GM21576 (cell line): ENCODE results near the gene PLCG1.
A peak's percentile ranks its signal among the peaks of the same experiment; 100 is the strongest.
"Not testable (repeated sequence)": the region's sequence is repeated elsewhere in the genome, so short reads cannot be mapped to it uniquely, and the experiment has no call there.

Experiments used
- ATAC-seq: cut with Tn5 transposase; IDR thresholded peaks from one replicate; pipeline ENCODE4 v1.9.1; 2021; ENCODE audit warnings: mild to moderate bottlenecking, moderate library complexity; ENCODE audit not compliant: unreplicated experiment

The PLCG1 gene

GRCh38 chr20:41124451-41125094 lies 12.8 kb upstream of the PLCG1 start:
- ATAC-seq = no peak

DNA sequence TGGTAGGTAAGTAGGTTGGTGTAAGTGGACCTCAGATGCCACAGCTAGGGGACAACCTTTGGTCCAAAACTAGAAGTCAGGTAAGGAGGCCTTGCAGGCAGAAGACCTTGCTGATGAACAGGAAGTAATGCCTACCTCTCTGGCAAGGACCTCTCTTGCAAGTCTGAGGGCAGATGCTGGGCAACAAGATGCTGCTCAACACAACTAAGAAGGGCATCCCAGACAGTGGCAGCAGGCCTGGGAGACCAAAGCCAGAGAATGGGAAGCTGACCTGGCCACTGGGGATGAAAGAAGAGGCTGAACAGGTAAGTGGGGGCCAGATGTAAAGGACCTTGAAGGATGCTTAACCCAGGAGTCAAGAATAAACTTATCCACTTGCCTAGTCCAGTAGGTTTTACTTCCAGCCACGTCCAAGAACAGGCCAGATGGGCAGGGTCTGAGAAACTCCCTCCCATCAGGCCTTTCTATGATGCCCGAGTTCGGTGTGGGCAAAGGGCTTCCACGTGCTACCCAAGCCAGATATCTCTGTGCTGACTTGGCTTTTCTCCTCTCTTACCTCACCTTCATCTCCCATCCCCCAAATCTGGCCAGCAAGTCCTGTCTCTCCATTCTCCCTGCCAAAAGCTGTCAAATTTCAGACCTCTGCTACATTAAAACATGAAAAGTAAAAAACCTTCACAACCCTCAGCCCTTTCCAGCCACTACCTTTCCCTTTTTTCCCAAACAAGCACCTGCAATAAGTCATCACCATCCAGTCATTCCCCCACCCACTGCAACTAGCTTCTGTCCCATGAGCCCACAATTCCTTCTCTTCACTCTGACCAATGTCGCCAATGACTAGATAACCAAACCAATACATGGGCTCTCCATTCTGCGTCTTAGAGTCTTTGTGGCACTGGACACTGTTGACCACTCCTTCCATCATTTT lies 11.5 kb upstream of the PLCG1 start:
- no peak for ATAC-seq

DNA sequence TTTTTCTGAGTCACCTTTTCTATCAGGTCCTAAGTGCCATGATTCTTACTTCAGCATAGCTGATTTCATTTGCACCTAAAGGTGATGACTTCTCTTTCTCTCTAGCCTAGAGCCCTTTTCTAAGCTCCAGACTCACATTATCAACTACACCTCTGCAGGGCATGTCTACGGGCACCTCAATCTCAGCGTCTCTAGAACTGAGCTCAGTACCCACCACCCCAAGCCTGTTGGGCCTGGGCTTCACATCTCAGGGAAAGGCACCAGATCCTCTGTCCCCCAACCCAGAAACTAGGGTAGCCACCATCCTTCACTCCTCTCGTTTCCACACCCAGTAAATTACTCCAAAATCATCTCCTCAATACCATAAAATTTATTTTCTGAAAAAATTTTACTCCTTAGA lies 10.6 kb upstream of the PLCG1 start:
- no peak for ATAC-seq

GRCh38 chr20:41128317-41128716 lies 9.0 kb upstream of the PLCG1 start:
- not testable (repeated sequence) for ATAC-seq

DNA sequence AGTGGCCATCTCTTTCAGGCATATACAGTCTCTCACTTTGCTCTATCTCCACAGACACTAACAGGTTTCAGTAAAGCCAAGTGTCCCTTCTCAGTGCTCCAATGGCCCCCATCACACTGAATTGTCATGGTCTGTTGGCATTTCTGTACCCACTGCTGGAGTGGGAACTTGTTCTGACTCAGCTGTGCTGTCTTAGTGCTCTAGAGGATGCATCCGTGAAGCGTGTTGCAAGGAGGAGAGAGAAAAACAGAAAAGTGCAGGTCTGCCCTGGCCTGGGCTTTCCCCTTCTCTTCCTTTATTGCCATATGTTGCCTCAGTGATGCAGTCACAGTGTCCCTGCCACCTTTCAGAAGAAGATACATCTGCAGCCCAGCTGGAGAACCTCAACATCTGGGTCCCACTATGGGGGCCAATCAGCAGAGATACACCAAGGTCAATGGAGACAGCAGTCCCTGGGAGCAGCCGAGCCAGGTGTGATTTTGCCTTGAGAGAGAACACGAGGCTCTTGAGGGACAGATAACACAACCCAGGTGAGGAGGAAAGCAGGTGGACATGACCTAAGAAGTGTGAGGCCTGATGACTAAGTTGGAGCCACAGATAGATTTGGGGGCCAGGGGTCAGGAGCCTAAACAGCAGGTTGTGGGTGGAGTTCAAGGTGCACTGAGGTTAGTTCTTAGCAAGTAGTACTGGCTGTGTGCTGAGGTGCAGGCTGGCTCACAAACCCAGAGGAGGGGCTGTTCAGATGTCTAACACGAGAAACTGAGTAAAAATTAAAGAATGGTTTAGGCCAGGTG lies 5.6 kb upstream of the PLCG1 start:
- ATAC-seq = peak; percentile 39

DNA sequence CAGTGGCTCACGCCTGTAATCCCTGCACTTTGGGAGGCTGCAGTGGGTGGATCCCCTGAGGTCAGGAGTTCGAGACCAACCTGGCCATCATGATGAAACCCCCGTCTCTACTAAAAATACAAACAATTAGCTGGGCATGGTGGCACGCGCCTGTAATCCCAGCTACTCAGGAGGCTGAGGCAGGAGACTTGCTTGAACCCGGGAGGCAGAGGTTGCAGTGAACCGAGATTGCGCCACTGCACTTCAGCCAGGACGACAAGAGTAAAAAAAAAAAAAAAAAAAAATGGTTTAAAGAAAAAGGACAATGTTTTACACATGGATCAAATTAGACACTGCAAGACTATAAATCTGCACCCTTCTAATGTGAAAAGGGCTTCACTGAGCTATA lies 5.0 kb upstream of the PLCG1 start:
- ATAC-seq = not testable (repeated sequence)

DNA sequence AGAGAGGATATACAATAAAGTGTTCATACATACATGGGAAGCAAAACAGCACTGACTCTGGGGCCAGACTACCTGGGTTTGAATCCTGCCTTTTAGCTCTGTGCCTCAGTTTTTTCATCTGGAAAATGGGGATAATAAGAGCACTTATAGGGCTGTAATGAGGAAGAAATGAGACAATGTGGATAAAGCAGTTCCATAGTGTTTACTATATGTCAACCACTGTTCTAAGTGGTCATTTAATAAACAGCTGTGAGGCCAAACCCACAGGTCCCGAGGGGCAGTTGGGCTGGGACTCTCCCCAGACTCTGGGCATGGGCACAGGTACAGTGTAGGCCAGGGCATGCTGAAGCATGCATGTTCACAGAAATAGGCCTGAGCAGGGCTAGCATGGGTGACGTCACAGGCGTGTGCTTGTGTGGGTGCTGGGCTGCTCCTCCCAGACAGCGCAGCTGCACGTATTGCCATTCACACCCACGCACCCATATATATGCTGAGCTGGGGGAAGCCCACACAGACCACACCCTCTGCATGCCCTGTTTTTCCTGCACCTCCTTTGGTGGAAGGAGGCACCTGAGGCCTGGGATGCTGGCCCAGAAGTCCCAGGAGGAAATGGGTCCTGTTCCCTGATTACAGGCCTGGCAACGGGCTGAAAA lies 3.5 kb upstream of the PLCG1 start:
- ATAC-seq = peak; percentile 51

DNA sequence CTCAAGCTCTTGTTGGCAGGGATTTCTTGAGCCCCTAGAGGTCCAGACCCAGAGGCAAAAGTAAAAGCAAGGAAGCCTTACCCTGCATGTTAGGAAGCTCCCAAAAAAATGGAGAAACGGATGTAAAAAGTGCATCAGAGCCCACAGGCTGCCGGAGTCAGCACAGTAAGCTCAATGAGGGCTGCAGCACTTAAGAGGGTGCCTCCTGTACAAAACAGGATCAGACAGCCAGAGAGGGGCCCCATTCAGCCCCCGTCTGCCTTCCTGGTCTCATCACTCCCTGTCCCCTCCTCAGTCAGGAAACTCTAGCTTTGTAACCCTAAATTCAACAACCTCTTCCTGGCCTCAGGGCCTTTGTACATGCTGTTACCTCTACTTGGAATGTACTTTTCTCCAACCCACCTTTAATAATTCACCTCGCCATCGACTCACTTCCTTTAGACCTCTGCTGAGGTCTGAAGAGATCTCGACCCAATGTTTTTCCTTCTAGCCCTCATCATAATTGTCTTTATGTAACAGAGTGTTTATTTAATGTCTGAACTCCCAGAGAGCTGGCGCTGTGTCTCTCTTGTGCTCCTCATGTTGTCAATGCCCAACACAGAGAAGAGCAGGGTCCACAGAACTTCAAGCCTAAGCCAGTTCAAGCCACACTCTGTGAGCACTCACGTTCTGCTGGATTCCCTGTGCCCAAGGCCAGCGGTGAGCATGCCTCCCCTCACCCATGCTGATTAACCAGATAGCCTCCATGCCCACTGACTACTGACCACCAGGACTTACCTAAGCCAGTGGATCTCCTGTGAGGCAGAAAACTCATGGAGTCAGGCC lies 2.8 kb upstream of the PLCG1 start:
- ATAC-seq = no peak

GRCh38 chr20:41135187-41135887 lies 2.0 kb upstream of the PLCG1 start:
- ATAC-seq = no peak

- ATAC-seq = no peak
These were observed 1.3 kb upstream of the PLCG1 start for GRCh38 chr20:41135888-41136679.

- peak; percentile 2 for ATAC-seq
These were observed 501 bp downstream of the PLCG1 start for GRCh38 chr20:41137614-41138474.

DNA sequence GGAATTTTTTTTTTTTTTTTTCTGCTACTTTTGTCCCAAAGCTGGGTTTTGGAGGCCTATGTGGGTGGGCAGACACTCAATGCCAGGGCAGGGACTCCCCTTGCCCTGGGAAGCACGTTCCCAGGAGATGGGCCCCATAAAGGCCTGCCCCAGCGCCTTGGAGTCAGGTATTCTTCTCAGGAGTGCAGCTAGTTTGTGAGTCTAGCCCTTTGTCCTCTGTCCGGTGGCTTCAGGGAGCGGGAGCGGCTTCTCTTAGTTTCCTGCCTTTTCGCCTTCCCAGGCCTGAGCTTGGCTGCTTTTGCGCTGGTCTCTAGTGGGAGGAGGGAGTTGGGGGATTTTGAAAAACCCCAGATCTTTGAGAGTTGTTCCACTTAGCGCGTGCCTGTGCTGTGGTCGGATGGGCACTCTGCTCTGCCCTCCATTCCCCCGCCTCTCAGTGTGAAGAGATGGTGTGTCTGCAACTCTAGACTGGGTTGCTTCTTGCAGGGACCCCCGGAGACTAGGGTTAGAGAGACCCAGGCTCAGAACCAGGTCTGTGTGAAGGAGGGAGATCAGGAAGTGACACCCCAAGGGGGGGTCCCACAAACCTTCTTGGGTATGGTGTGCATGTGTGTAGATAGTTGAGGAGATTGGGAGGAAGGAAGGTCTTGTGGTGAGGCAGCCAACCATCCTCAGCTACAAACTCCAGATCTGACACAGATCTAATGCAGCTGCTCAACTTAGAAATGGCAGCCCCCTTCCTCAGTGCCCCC lies 1.3 kb downstream of the PLCG1 start:
- ATAC-seq = no peak

GRCh38 chr20:41139227-41140093 lies 2.1 kb downstream of the PLCG1 start:
- ATAC-seq = no peak

DNA sequence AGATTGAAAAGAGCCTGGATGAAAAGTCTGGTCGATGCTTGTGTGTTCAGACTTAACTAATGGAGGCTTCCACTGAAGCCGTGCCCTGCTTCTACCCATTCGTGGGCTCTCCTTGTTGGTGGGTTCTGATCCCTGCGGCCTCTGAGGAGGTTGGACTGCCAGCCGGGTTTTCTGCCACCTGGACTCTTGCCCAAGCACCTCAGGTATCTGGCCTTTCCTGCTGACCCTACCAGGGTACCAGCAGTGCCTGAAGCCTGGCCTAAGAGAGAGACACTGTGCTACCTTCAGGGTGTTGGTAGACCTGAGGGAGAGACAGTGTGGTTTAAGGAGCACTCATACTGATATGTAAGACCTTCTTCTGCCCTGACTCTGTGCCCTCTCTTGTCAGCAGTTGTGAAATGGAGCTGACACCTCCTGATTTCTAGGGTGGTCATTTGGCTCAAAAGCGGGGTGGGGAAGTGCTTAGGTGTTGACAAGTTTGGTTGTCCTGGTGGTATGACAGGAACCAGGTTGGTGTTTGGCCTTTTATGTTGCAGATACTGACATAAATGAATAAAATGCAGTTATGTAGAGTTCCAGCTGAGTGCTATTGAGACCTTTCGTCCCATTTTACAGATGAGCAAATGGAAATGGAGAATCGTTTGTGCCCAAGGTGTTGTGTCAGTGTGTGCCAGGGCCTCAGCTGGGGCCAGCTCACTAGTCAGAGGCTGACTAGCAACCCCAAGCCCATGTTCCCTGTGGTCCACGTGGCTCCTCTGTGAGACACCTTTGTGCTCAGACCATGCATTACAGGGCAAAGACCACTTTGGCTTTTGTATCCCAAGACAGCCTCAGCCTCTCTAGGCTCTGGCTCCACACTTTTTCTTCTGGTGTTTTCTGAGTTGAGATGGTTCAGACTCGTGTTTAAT lies 3.1 kb downstream of the PLCG1 start:
- ATAC-seq = no peak
